Measurements from ENCODE around the gene MKRN2. TPM values are rescaled to one million over a fixed set of nuclear protein-coding genes. Genes with fewer than 3 reads are reported as not detected.
A peak's percentile ranks its signal among the peaks of the same experiment; 100 is the strongest.

The MKRN2 gene
- total RNA-seq, 2 experiments from 2014 or later, result 19.0 to 20.3 TPM

- no peak for DNase-seq
- Mint-ChIP-seq H3K27ac (no peak overlapping the region), H3K36me3 (ENCODE audit: low read depth) (peaks cover 9% of the 10 kb centered on the region), H3K9me3 (no peaks in the 10 kb centered on the region), H3K4me1 (ENCODE audit: low read depth) (peaks cover 74% of the 10 kb centered on the region), H3K4me3 (peak overlapping the region; percentile 22), H3K27me3 (no peaks in the 10 kb centered on the region)
- no peak for ATAC-seq (ENCODE audit: poor library complexity)
- ChIA-PET CTCF (interaction anchor here (1.3 kb wide), 1 partner anchor 11 kb away, joined by 4 read pairs; no protein-coding TSS in a partner anchor), POLR2A (no interaction called here)
- Histone ChIP-seq H3K36me3 (ENCODE audit: insufficient read depth, low read length) (peaks cover 3% of the 10 kb centered on the region), H3K27me3 (ENCODE audit: control insufficient read depth in 1 of 2, insufficient read depth in 2 of 2, low read length in 2 of 2) (no peaks in the 10 kb centered on the region), H3K9me3 (ENCODE audit: control insufficient read depth in 1 of 2, insufficient read depth in 1 of 2, low read length in 2 of 2) (no peaks in the 10 kb centered on the region), H3K4me3 (ENCODE audit: low read length) (no peak overlapping the region), H3K4me1 (ENCODE audit: insufficient read depth, low read length) (peaks cover 48% of the 10 kb centered on the region), H3K27ac (ENCODE audit: low read depth in 1 of 2, low read length in 2 of 2) (no peak overlapping the region)
- TF ChIP-seq CTCF (IDR thresholded peaks at IDR 0.05), result no peak
- intact Hi-C loops (cut with DNase I, micrococcal nuclease), result loop anchor here in 1 of 2 experiments (5.0 kb wide), 1 partner anchor 35 kb away; the partner anchor contains the start of gene RAF1
Measured at GRCh38 chr3:12627370-12627769, 70.5 kb downstream of the MKRN2 start.

- ChIA-PET POLR2A (interaction anchor here (1.0 kb wide), 1 partner anchor 34 kb away, joined by 3 read pairs; no protein-coding TSS in a partner anchor), CTCF (no interaction called here)
- Histone ChIP-seq H3K27ac (ENCODE audit: low read depth in 1 of 2, low read length in 2 of 2) (no peak overlapping the region), H3K4me1 (ENCODE audit: insufficient read depth, low read length) (peaks cover 45% of the 10 kb centered on the region), H3K27me3 (ENCODE audit: control insufficient read depth in 1 of 2, insufficient read depth in 2 of 2, low read length in 2 of 2) (no peaks in the 10 kb centered on the region), H3K36me3 (ENCODE audit: insufficient read depth, low read length) (peaks cover 3% of the 10 kb centered on the region), H3K4me3 (ENCODE audit: low read length) (no peak overlapping the region), H3K9me3 (ENCODE audit: control insufficient read depth in 1 of 2, insufficient read depth in 1 of 2, low read length in 2 of 2) (no peaks in the 10 kb centered on the region)
- ATAC-seq (ENCODE audit: poor library complexity) (no peak), DNase-seq (no peak)
- Mint-ChIP-seq H3K36me3 (ENCODE audit: low read depth) (peaks cover 13% of the 10 kb centered on the region), H3K4me1 (ENCODE audit: low read depth) (peaks cover 76% of the 10 kb centered on the region), H3K27me3 (no peaks in the 10 kb centered on the region), H3K9me3 (no peaks in the 10 kb centered on the region), H3K27ac (no peak overlapping the region), H3K4me3 (no peak overlapping the region)
- no peak for TF ChIP-seq CTCF (IDR thresholded peaks at IDR 0.05)
- intact Hi-C loops (cut with DNase I, micrococcal nuclease), result loop anchor here in 1 of 2 experiments (5.0 kb wide), 1 partner anchor 33 kb away; the partner anchor contains the start of gene RAF1
Measured at GRCh38 chr3:12628813-12629212, 71.9 kb downstream of the MKRN2 start.

GRCh38 chr3:12629560-12629959 lies 72.7 kb downstream of the MKRN2 start:
- Histone ChIP-seq H3K9me3 (ENCODE audit: control insufficient read depth in 1 of 2, insufficient read depth in 1 of 2, low read length in 2 of 2) (no peaks in the 10 kb centered on the region), H3K27ac (ENCODE audit: low read depth in 1 of 2, low read length in 2 of 2) (no peak overlapping the region), H3K27me3 (ENCODE audit: control insufficient read depth in 1 of 2, insufficient read depth in 2 of 2, low read length in 2 of 2) (no peaks in the 10 kb centered on the region), H3K4me1 (ENCODE audit: insufficient read depth, low read length) (peaks cover 42% of the 10 kb centered on the region), H3K36me3 (ENCODE audit: insufficient read depth, low read length) (peaks cover 5% of the 10 kb centered on the region), H3K4me3 (ENCODE audit: low read length) (no peak overlapping the region)
- H3K27ac Mint-ChIP-seq, result peak overlapping the region; percentile 31
- intact Hi-C loops (cut with DNase I, micrococcal nuclease), result loop anchor here in 1 of 2 experiments (5.0 kb wide), 1 partner anchor 33 kb away; the partner anchor contains the start of gene RAF1
- ChIA-PET CTCF (no interaction called here), POLR2A (interaction anchor here (0.8 to 1.0 kb wide), 2 partner anchors 33 to 34 kb away, joined by 3 to 4 read pairs; partner anchors contain the start of gene RAF1)
- no peak for ATAC-seq (ENCODE audit: poor library complexity)
- no peak for TF ChIP-seq CTCF (IDR thresholded peaks at IDR 0.05)
- DNase-seq, result no peak
- peaks cover 76% of the 10 kb centered on the region for H3K4me1 Mint-ChIP-seq (ENCODE audit: low read depth)
- H3K4me3 Mint-ChIP-seq, result no peak overlapping the region
- no peaks in the 10 kb centered on the region for H3K27me3 Mint-ChIP-seq
- H3K9me3 Mint-ChIP-seq, result no peaks in the 10 kb centered on the region
- H3K36me3 Mint-ChIP-seq (ENCODE audit: low read depth), result peaks cover 17% of the 10 kb centered on the region

Data from CD4-positive, alpha-beta T cell (primary cell).